ENCODE measurements around the gene KCNQ1.

KCNQ1 gene

GRCh38 chr11:2774173-2775082, 329.6 kb downstream of the KCNQ1 start:
- no peak overlapping the region for H2AFZ ChIP-seq (ENCODE audit: low read depth, low read length)
- H3K4me1 ChIP-seq (ENCODE audit: insufficient read depth, low read length): peaks cover 3% of the 10 kb centered on the region; the same call in 1 of the 2 replicates
- no peak overlapping the region for H3K4me2 ChIP-seq (ENCODE audit: insufficient read depth, low read length)
- H3K79me2 ChIP-seq (ENCODE audit: insufficient read depth, low read length): no peaks in the 10 kb centered on the region
- ATAC-seq (ENCODE audit: insufficient read depth, low read depth): no peak
- H3K4me3 ChIP-seq (ENCODE audit: low read depth in 1 of 2, low read length in 2 of 2): no peak overlapping the region
- no peak overlapping the region for H3K9ac ChIP-seq (ENCODE audit: low read depth, low read length)
- no peaks in the 10 kb centered on the region for H3K9me3 ChIP-seq (ENCODE audit: insufficient read depth, low read length, severe bottlenecking)
- TF ChIP-seq EZH2 (IDR thresholded peaks at IDR 0.05; ENCODE audit: borderline replicate concordance, low read depth, low read length, severe bottlenecking): no peak
- TF ChIP-seq, protein P1, sequence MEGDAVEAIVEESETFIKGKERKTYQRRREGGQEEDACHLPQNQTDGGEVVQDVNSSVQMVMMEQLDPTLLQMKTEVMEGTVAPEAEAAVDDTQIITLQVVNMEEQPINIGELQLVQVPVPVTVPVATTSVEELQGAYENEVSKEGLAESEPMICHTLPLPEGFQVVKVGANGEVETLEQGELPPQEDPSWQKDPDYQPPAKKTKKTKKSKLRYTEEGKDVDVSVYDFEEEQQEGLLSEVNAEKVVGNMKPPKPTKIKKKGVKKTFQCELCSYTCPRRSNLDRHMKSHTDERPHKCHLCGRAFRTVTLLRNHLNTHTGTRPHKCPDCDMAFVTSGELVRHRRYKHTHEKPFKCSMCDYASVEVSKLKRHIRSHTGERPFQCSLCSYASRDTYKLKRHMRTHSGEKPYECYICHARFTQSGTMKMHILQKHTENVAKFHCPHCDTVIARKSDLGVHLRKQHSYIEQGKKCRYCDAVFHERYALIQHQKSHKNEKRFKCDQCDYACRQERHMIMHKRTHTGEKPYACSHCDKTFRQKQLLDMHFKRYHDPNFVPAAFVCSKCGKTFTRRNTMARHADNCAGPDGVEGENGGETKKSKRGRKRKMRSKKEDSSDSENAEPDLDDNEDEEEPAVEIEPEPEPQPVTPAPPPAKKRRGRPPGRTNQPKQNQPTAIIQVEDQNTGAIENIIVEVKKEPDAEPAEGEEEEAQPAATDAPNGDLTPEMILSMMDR (IDR thresholded peaks at IDR 0.05; ENCODE audit: borderline replicate concordance, extremely low read depth, low read length, poor library complexity, severe bottlenecking): no peak
- H4K20me1 ChIP-seq (ENCODE audit: insufficient read depth, low read length): peaks cover 42% of the 10 kb centered on the region
- H3K36me3 ChIP-seq (ENCODE audit: insufficient read depth, low read length): no peaks in the 10 kb centered on the region
- H3K27me3 ChIP-seq (ENCODE audit: insufficient read depth, low read length, poor library complexity): peaks cover 48% of the 10 kb centered on the region
- peak; percentile 2 for DNase-seq
- no peak overlapping the region for H3K27ac ChIP-seq (ENCODE audit: low read length)

GRCh38 chr11:2775083-2775625, 330.3 kb downstream of the KCNQ1 start:
- peaks cover 49% of the 10 kb centered on the region for H3K27me3 ChIP-seq (ENCODE audit: insufficient read depth, low read length, poor library complexity)
- no peaks in the 10 kb centered on the region for H3K79me2 ChIP-seq (ENCODE audit: insufficient read depth, low read length)
- H3K36me3 ChIP-seq (ENCODE audit: insufficient read depth, low read length): no peaks in the 10 kb centered on the region
- DNase-seq: peak; percentile 78
- H3K4me2 ChIP-seq (ENCODE audit: insufficient read depth, low read length): no peak overlapping the region
- ATAC-seq (ENCODE audit: insufficient read depth, low read depth): peak; percentile 90
- H3K9me3 ChIP-seq (ENCODE audit: insufficient read depth, low read length, severe bottlenecking): no peaks in the 10 kb centered on the region
- no peak overlapping the region for H3K4me3 ChIP-seq (ENCODE audit: low read depth in 1 of 2, low read length in 2 of 2)
- H3K9ac ChIP-seq (ENCODE audit: low read depth, low read length): no peak overlapping the region
- H3K4me1 ChIP-seq (ENCODE audit: insufficient read depth, low read length): peaks cover 3% of the 10 kb centered on the region; the same call in 1 of the 2 replicates
- H3K27ac ChIP-seq (ENCODE audit: low read length): no peak overlapping the region
- H4K20me1 ChIP-seq (ENCODE audit: insufficient read depth, low read length): peaks cover 43% of the 10 kb centered on the region
- TF ChIP-seq EZH2 (IDR thresholded peaks at IDR 0.05; ENCODE audit: borderline replicate concordance, low read depth, low read length, severe bottlenecking): peak; percentile 18
- TF ChIP-seq, protein P1 (IDR thresholded peaks at IDR 0.05; ENCODE audit: borderline replicate concordance, extremely low read depth, low read length, poor library complexity, severe bottlenecking): no peak
- no peak overlapping the region for H2AFZ ChIP-seq (ENCODE audit: low read depth, low read length)

GRCh38 chr11:2775626-2776350, 331.0 kb downstream of the KCNQ1 start:
- Histone ChIP-seq H3K9me3 (ENCODE audit: insufficient read depth, low read length, severe bottlenecking) (no peaks in the 10 kb centered on the region), H3K4me3 (ENCODE audit: low read depth in 1 of 2, low read length in 2 of 2) (no peak overlapping the region), H3K27ac (ENCODE audit: low read length) (no peak overlapping the region), H3K36me3 (ENCODE audit: insufficient read depth, low read length) (no peaks in the 10 kb centered on the region), H3K27me3 (ENCODE audit: insufficient read depth, low read length, poor library complexity) (peaks cover 47% of the 10 kb centered on the region), H3K4me2 (ENCODE audit: insufficient read depth, low read length) (no peak overlapping the region), H3K9ac (ENCODE audit: low read depth, low read length) (no peak overlapping the region), H3K4me1 (ENCODE audit: insufficient read depth, low read length) (peaks cover 3% of the 10 kb centered on the region; the same call in 1 of the 2 replicates), H3K79me2 (ENCODE audit: insufficient read depth, low read length) (no peaks in the 10 kb centered on the region), H2AFZ (ENCODE audit: low read depth, low read length) (no peak overlapping the region), H4K20me1 (ENCODE audit: insufficient read depth, low read length) (peaks cover 43% of the 10 kb centered on the region)
- TF ChIP-seq EZH2 (IDR thresholded peaks at IDR 0.05; ENCODE audit: borderline replicate concordance, low read depth, low read length, severe bottlenecking): peak; percentile 13
- TF ChIP-seq, protein P1 (IDR thresholded peaks at IDR 0.05; ENCODE audit: borderline replicate concordance, extremely low read depth, low read length, poor library complexity, severe bottlenecking): no peak
- 0 out of 3 replicates have a peak, but pooled peaks have one; percentile 3 for ATAC-seq (ENCODE audit: insufficient read depth, low read depth)
- no peak for DNase-seq
